Pulmonary artery endothelial cell (primary cell): ENCODE measurements around the gene CMIP. TPM values are rescaled to one million over a fixed set of nuclear protein-coding genes. Genes with fewer than 3 reads are reported as not detected.
"Not testable (repeated sequence)": the region's sequence is repeated elsewhere in the genome, so short reads cannot be mapped to it uniquely, and the experiment has no call there.

Source experiments
- DNase-seq: peaks from one replicate; pipeline ENCODE4 v3.0.0-alpha.2; 2011; ENCODE audit warnings: low read depth, low spot score
- total RNA-seq: library from RNA; depleted of rRNA; stranded (reverse); fragments of >200 nt; gene quantifications from 2 replicates; pipeline ENCODE4 v1.2.3, GENCODE V29; 2014

CMIP gene
- 30.1 and 38.0 TPM in 2 replicates for total RNA-seq

GRCh38 chr16:81444448-81445121 is at the start of gene CMIP:
Gene CMIP, plus strand, starts transcription at chr16:81444808.
- DNase-seq, result peak; percentile 43

GRCh38 chr16:81394966-81395655 is 49.5 kb upstream of the CMIP start:
- no peak for DNase-seq

GRCh38 chr16:81397058-81397878 is 47.3 kb upstream of the CMIP start:
- no peak for DNase-seq

GRCh38 chr16:81397879-81398520 is 46.6 kb upstream of the CMIP start:
- DNase-seq, result no peak

GRCh38 chr16:81399909-81400308 is 44.7 kb upstream of the CMIP start:
- DNase-seq, result no peak

GRCh38 chr16:81401035-81401950 is 43.3 kb upstream of the CMIP start:
- DNase-seq, result peak; percentile 81

GRCh38 chr16:81403208-81403600 is 41.4 kb upstream of the CMIP start:
- DNase-seq, result no peak

GRCh38 chr16:81403601-81404391 is 40.8 kb upstream of the CMIP start:
- DNase-seq, result no peak

GRCh38 chr16:81405002-81405401 is 39.6 kb upstream of the CMIP start:
- DNase-seq, result not testable (repeated sequence)

GRCh38 chr16:81405702-81406113 is 38.9 kb upstream of the CMIP start:
- peak; percentile 93 for DNase-seq

- no peak for DNase-seq
Observed at GRCh38 chr16:81408409-81408950, 36.1 kb upstream of the CMIP start.

- no peak for DNase-seq
Observed at GRCh38 chr16:81409016-81409556, 35.5 kb upstream of the CMIP start.

GRCh38 chr16:81410643-81411293 is 33.8 kb upstream of the CMIP start:
- DNase-seq, result no peak

- DNase-seq, result no peak
Observed at GRCh38 chr16:81413245-81413990, 31.2 kb upstream of the CMIP start.

- DNase-seq, result no peak
Observed at GRCh38 chr16:81415751-81416150, 28.9 kb upstream of the CMIP start.

GRCh38 chr16:81416749-81417148 is 27.9 kb upstream of the CMIP start:
- no peak for DNase-seq

GRCh38 chr16:81417210-81417609 is 27.4 kb upstream of the CMIP start:
- DNase-seq, result no peak

GRCh38 chr16:81419806-81420205 is 24.8 kb upstream of the CMIP start:
- DNase-seq, result no peak
